Pancreas (tissue), 10 donors: Measurements from ENCODE around the gene PLCB1. TPM values are rescaled to one million over a fixed set of nuclear protein-coding genes. Genes with fewer than 3 reads are reported as not detected.

Experiments
- ATAC-seq, 4 donors: fragments of 200-7000 bp; cut with Tn5 transposase; one replicate each; pipeline versions ENCODE4 v1.8.0 to v1.9.1; 2020; ENCODE audit warnings: mild to moderate bottlenecking in 4 of 4, moderate library complexity in 4 of 4
- DNase-seq, 6 donors: peaks; one replicate each; pipeline ENCODE4 v3.0.0-alpha.2; 2020
- FAIRE-seq: peaks from 2 replicates; lab custom pipeline; 2012; peaks lifted over from hg19 to GRCh38; lab: Jason Lieb, UNC
- H3K27ac ChIP-seq, 4 donors: fragments of 200-600 bp; sonication (generic); 1 replicate in 3 of 4; 2 replicates in 1 of 4; pipeline versions ENCODE4 v1.5.0 to v1.8.0; 2020
- H3K27me3 ChIP-seq, 4 donors: fragments of 200-600 bp; one replicate each; pipeline ENCODE4 v1.8.0; 2021
- H3K36me3 ChIP-seq, 3 donors: fragments of 200-600 bp; sonication (generic) in 1 of 3; one replicate each; pipeline versions ENCODE4 v1.5.0 to v1.8.0; 2020 to 2021
- H3K4me1 ChIP-seq, 3 donors: fragments of 200-600 bp; one replicate each; pipeline ENCODE4 v1.8.0; 2021
- H3K4me3 ChIP-seq, 4 donors: fragments of 200-600 bp; sonication (generic) in 2 of 4; one replicate each; pipeline versions ENCODE4 v1.5.0 to v1.8.0; 2020 to 2021
- H3K9me3 ChIP-seq, 4 donors: fragments of 200-600 bp; one replicate each; pipeline ENCODE4 v1.8.0; 2021
- CTCF ChIP-seq, 4 donors: fragments of 200-600 bp; sonication (generic) in 3 of 4; IDR thresholded peaks; one replicate each; pipeline versions ENCODE4 v1.5.0 to v1.8.0; 2021; ENCODE audit warnings: antibody characterized with exemption in 4 of 4
- WGBS, 2 donors: extraction: QIAGEN DNeasy Blood & Tissue Kit; methylation state at CpG; one replicate each; pipeline ENCODE4 v1.1.7; 2013; 5-methylcytosine and 5-hydroxymethylcytosine counted together
- intact Hi-C, 3 donors: fragments of 100-400 bp; cut with DNase I; formaldehyde crosslinking; loops; one replicate each; pipeline versions ENCODE4 v1.11.1 to v1.14.2; 2022
- polyA plus RNA-seq, 2 donors: library from polyadenylated mRNA; stranded (reverse); fragments of 200-250 nt; gene quantifications; one replicate each; pipeline ENCODE4 v1.2.3, GENCODE V29; 2013
- total RNA-seq, 6 donors: library from RNA; stranded (reverse); fragmentation: NEBNext Ultra II Directional in 4 of 6; extraction: Animal tissue kit (Norgen Biotek cat#: 25700) in 4 of 6; gene quantifications; one replicate each; pipeline versions ENCODE4 v1.2.1 to v1.2.4, GENCODE V29; 2021 to 2023
- donor health status: healthy with polysubstance abuse.
- donor health status: DM: no; HTN: no; CAD: no; lungs with moderate emphysema.
- donor health status: DM: no; HTN: no; CAD: no.
- donor health status: control.
- donor health status: control.
- donor health status: Bipolar disorder and iron deficiency.
- donor health status: DM: yes; HTN: yes; CAD: no.
- donor health status: DM: no; HTN: no; CAD: no.
- donor health status: DM: no; HTN: no; CAD: no.
- donor health status: DM: yes; HTN: yes; CAD: no.

PLCB1 gene
- total and polyA plus RNA-seq, 8 donors, result 4.5 to 18.7 (median 13.7) TPM

GRCh38 chr20:8133310-8133768 is 1.3 kb downstream of the PLCB1 start:
- H3K27me3 ChIP-seq, result no peaks in the 10 kb centered on the region
- no peaks in the 10 kb centered on the region for H3K4me1 ChIP-seq
- no peak for TF ChIP-seq CTCF (IDR thresholded peaks at IDR 0.05)
- no peaks in the 10 kb centered on the region for H3K9me3 ChIP-seq
- 19 to 20% methylated on average over 14 of the region's 14 CpGs for WGBS, 2 donors
- FAIRE-seq (no peak), DNase-seq (peak in 1 of 6 donors; percentile 22), ATAC-seq (peak in 2 of 4 donors; percentile 8 to 16)
- H3K36me3 ChIP-seq, result no peaks in the 10 kb centered on the region
- peak overlapping the region; percentile 75 to 93 (median 89) for H3K4me3 ChIP-seq
- H3K27ac ChIP-seq, result peak overlapping the region in 3 of 4 donors; percentile 54 to 88 (median 85)
- intact Hi-C loops, result loop anchor here in 2 of 3 donors (5.0 to 10.0 kb wide), 4 partner anchors 254 to 589 kb away; no protein-coding TSS in a partner anchor

- Histone ChIP-seq H3K36me3 (no peaks in the 10 kb centered on the region), H3K4me3 (peak overlapping the region; percentile 75 to 93 (median 89)), H3K4me1 (no peaks in the 10 kb centered on the region), H3K27ac (no peak overlapping the region), H3K27me3 (no peaks in the 10 kb centered on the region), H3K9me3 (no peaks in the 10 kb centered on the region)
- 41 to 49% methylated on average over 7 of the region's 7 CpGs for WGBS, 2 donors
- ATAC-seq, result peak in 1 of 4 donors; percentile 11
- TF ChIP-seq CTCF (IDR thresholded peaks at IDR 0.05), result no peak
- no peak for DNase-seq
- intact Hi-C loops, result loop anchor here in 2 of 3 donors (5.0 to 10.0 kb wide), 4 partner anchors 253 to 588 kb away; no protein-coding TSS in a partner anchor
- FAIRE-seq, result no peak
Observed at GRCh38 chr20:8133851-8134451, 1.9 kb downstream of the PLCB1 start.

- no peaks in the 10 kb centered on the region for H3K36me3 ChIP-seq
- FAIRE-seq, result no peak
- intact Hi-C loops, result loop anchor here in 2 of 3 donors (10.0 kb wide), 2 partner anchors 255 to 565 kb away; no protein-coding TSS in a partner anchor
- 70 to 75% methylated on average over 2 of the region's 2 CpGs for WGBS, 2 donors
- H3K9me3 ChIP-seq, result no peaks in the 10 kb centered on the region
- TF ChIP-seq CTCF (IDR thresholded peaks at IDR 0.05), result no peak
- no peaks in the 10 kb centered on the region for H3K4me1 ChIP-seq
- no peak overlapping the region for H3K4me3 ChIP-seq
- ATAC-seq, result no peak
- no peak overlapping the region for H3K27ac ChIP-seq
- no peaks in the 10 kb centered on the region for H3K27me3 ChIP-seq
- no peak for DNase-seq
Observed at GRCh38 chr20:8139899-8140298, 7.8 kb downstream of the PLCB1 start.

- DNase-seq (no peak), FAIRE-seq (no peak), ATAC-seq (no peak)
- no peak overlapping the region for H3K27ac ChIP-seq
- no peaks in the 10 kb centered on the region for H3K9me3 ChIP-seq
- intact Hi-C loops, result no loop called here
- no peaks in the 10 kb centered on the region for H3K36me3 ChIP-seq
- H3K4me3 ChIP-seq, result no peak overlapping the region
- peaks cover 0 to 7% (median 0%) of the 10 kb centered on the region in 3 donors for H3K4me1 ChIP-seq
- no peak for TF ChIP-seq CTCF (IDR thresholded peaks at IDR 0.05)
- H3K27me3 ChIP-seq, result no peaks in the 10 kb centered on the region
- WGBS, 2 donors, result 75 to 80% methylated on average over 3 of the region's 3 CpGs
Observed at GRCh38 chr20:8143474-8143873, 11.4 kb downstream of the PLCB1 start.
